Prostate gland (tissue), 2 donors: ENCODE results near the gene FRMD5.

Experiments
- CTCF ChIP-seq, 4 experiments: fragments of 200-600 bp in 2 of 4; fragments of 450-650 bp in 2 of 4; sonication (generic) in 2 of 4; IDR thresholded peaks; 1 replicate in 3 of 4; 2 replicates in 1 of 4; pipeline ENCODE4 v1.5.1; 2016 to 2019; ENCODE audit warnings: antibody characterized with exemption in 4 of 4, mild to moderate bottlenecking in 2 of 4, moderate library complexity in 2 of 4
- POLR2AphosphoS5 ChIP-seq: sonication (generic); formaldehyde crosslinking; IDR thresholded peaks from one replicate; pipeline ENCODE4 v1.6.1; 2017; ENCODE audit warnings: antibody characterized with exemption

DNA sequence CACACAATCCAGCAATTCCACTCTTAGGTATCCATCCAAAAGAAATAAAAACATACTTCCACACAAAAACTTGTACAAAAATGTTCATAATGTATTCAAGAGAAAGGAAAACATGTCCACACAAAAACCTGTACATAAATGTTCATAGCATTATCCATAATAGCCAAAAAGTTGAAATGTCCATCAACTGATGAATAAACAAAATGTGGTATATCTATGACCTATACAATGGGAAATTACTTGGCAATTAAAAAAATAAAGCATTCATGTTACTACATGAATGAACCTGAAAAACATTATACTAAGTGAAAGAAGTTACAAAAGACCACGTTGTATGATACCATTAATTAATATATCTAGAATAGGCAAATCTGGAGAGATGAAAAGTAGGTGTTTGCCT, 17.9 kb downstream of the FRMD5 start:
- TF ChIP-seq POLR2AphosphoS5 = no peak
- no peak for TF ChIP-seq CTCF (IDR thresholded peaks at IDR 0.05)
